Stimulated activated effector memory CD8-positive, alpha-beta T cell treated with anti-CD3 and anti-CD28 coated beads, Interleukin-12 subunit alpha, Interleukin-12 subunit beta, amount 100 ng/mL, for 72 hours (primary cell): ENCODE measurements around the gene FYCO1.

Source experiments
- ATAC-seq: fragments of 150-1000 bp; cut with Tn5 transposase; 2 replicates; pipeline ENCODE4 v1.10.0; 2021
- DNase-seq, 2 donors: peaks; one replicate each; pipeline ENCODE4 v3.0.0; 2021 to 2022; ENCODE audit warnings: low spot score in 2 of 2
- H3K27ac Mint-ChIP-seq: one replicate; pipeline ENCODE4 v1.8.0; 2022; ENCODE audit warnings: mild to moderate bottlenecking, mixed read lengths
- H3K36me3 Mint-ChIP-seq: one replicate; pipeline ENCODE4 v1.8.0; 2022; ENCODE audit warnings: mild to moderate bottlenecking, mixed read lengths
- H3K4me1 Mint-ChIP-seq: one replicate; pipeline ENCODE4 v1.8.0; 2022; ENCODE audit warnings: mixed read lengths
- H3K4me3 Mint-ChIP-seq: one replicate; pipeline ENCODE4 v1.8.0; 2022; ENCODE audit warnings: mild to moderate bottlenecking, mixed read lengths
- H3K9me3 Mint-ChIP-seq: one replicate; pipeline ENCODE4 v1.8.0; 2022; ENCODE audit warnings: mixed read lengths

The FYCO1 gene

DNA sequence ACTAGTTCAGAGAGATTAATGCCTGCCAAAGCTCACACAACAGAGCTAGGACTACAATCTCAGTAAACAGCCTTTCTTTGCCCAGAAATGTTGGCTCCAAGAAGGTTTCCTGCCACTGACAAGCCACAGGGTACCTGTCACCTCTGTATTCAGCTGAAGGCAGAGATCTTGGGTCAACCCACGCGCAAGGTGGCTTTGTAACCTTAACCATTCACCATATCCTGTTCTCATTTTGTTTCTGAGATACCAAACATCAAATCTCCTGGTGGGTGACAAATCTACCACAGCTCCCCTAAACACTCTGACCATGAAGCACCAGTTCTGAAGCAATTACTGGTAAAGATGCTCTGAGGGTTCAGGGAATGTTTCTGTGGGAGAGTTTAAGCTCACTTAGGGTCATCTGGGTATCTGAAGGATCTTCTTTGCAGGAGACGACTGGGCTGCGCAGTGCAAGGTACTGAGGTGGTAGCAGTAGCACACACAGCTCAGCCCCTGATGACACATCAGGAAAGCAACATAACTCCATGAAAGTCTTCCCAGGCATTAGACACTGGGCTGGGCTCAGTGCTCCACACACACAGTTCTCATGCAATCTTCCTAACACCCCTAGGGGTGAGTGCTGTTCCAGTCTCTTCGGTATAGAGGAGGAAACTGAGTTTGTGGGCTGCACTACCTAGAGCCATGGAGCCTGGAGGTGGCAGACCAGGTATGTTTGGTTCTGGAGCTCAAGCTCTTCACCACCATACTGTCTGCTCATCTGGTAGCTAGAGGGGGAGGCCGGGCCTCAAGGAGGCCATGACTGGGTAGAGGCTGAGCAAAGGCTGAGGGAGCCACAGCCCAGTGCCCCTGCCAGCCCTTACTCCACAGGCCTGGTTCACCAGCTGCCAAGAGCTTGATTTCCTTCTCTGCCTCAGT, 44.7 kb downstream of the FYCO1 start:
- DNase-seq: no peak
- H3K4me3 Mint-ChIP-seq: peak overlapping the region; percentile 80

GRCh38 chr3:45950131-45950530, 45.5 kb downstream of the FYCO1 start:
- Mint-ChIP-seq H3K36me3 (peaks cover 100% of the 10 kb centered on the region), H3K4me3 (peak overlapping the region; percentile 80), H3K27ac (peak overlapping the region; percentile 93), H3K9me3 (no peaks in the 10 kb centered on the region), H3K4me1 (peaks cover 100% of the 10 kb centered on the region)
- ATAC-seq (no peak), DNase-seq (no peak)

More for the DNA sequence above, 44.7 kb downstream of the FYCO1 start:
- ATAC-seq: peak; percentile 83
- Mint-ChIP-seq H3K36me3 (peaks cover 100% of the 10 kb centered on the region), H3K9me3 (no peaks in the 10 kb centered on the region), H3K4me1 (peaks cover 99% of the 10 kb centered on the region), H3K27ac (peak overlapping the region; percentile 93)

GRCh38 chr3:45949432-45949831, 46.2 kb downstream of the FYCO1 start:
- H3K9me3 Mint-ChIP-seq: no peaks in the 10 kb centered on the region
- peak overlapping the region; percentile 93 for H3K27ac Mint-ChIP-seq
- H3K4me3 Mint-ChIP-seq: peak overlapping the region; percentile 80
- ATAC-seq (no peak), DNase-seq (no peak)
- peaks cover 100% of the 10 kb centered on the region for H3K36me3 Mint-ChIP-seq
- H3K4me1 Mint-ChIP-seq: peaks cover 99% of the 10 kb centered on the region

DNA sequence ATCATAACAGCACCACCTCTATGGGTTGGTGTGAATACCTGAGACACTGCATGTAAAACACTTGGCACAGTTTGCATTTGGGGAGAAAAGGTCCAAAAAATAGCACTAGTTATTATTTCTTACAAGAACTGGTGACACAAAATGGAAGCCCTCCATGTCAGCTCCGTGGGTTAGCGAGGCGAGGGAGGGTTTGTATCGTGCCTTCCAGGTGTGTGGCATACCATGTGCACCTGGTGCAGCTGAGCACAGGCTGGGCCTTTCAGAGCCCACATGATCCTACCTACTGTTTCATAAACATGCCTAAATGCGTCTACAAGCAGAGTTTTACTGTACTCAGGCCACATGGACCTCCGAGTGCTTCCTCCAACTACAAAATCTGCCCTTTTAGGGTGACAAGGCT, 46.7 kb downstream of the FYCO1 start:
- Mint-ChIP-seq H3K27ac (peak overlapping the region; percentile 93), H3K4me1 (peaks cover 95% of the 10 kb centered on the region), H3K4me3 (peak overlapping the region; percentile 80), H3K36me3 (peaks cover 100% of the 10 kb centered on the region), H3K9me3 (no peaks in the 10 kb centered on the region)
- ATAC-seq (no peak), DNase-seq (no peak)

GRCh38 chr3:45948311-45948781, 47.3 kb downstream of the FYCO1 start:
- no peak for DNase-seq
- peak overlapping the region; percentile 80 for H3K4me3 Mint-ChIP-seq
- H3K27ac Mint-ChIP-seq: peak overlapping the region; percentile 93
- peaks cover 95% of the 10 kb centered on the region for H3K4me1 Mint-ChIP-seq
- H3K36me3 Mint-ChIP-seq: peaks cover 100% of the 10 kb centered on the region
- ATAC-seq: peak; percentile 25
- no peaks in the 10 kb centered on the region for H3K9me3 Mint-ChIP-seq

DNA sequence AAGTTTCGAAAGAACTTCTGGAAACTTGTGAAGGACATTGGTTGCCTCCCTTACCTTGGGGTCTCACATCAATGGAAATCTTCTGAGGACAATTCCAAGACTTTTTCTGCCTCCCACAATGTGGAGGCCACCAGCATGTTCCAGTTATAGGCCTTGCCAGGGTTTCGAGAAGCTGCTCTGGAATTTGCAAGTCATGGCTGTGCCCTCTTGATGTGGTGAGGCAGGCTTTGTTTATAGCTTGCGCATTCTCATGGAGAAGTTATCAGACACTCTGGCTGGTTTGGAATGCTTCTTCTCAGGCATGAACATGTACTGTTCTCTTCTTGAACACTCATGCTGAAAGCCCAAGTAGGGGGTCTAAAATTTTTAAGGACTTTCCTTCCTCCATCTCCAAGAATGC, 48.3 kb downstream of the FYCO1 start:
- DNase-seq (no peak), ATAC-seq (no peak)
- H3K27ac Mint-ChIP-seq: peak overlapping the region; percentile 93
- H3K36me3 Mint-ChIP-seq: peaks cover 97% of the 10 kb centered on the region
- no peaks in the 10 kb centered on the region for H3K9me3 Mint-ChIP-seq
- H3K4me1 Mint-ChIP-seq: peaks cover 95% of the 10 kb centered on the region
- H3K4me3 Mint-ChIP-seq: peak overlapping the region; percentile 80

GRCh38 chr3:45946875-45947274, 48.7 kb downstream of the FYCO1 start:
- H3K4me1 Mint-ChIP-seq: peaks cover 95% of the 10 kb centered on the region
- H3K36me3 Mint-ChIP-seq: peaks cover 97% of the 10 kb centered on the region
- DNase-seq (no peak), ATAC-seq (peak; percentile 61)
- H3K27ac Mint-ChIP-seq: peak overlapping the region; percentile 93
- peak overlapping the region; percentile 80 for H3K4me3 Mint-ChIP-seq
- no peaks in the 10 kb centered on the region for H3K9me3 Mint-ChIP-seq

DNA sequence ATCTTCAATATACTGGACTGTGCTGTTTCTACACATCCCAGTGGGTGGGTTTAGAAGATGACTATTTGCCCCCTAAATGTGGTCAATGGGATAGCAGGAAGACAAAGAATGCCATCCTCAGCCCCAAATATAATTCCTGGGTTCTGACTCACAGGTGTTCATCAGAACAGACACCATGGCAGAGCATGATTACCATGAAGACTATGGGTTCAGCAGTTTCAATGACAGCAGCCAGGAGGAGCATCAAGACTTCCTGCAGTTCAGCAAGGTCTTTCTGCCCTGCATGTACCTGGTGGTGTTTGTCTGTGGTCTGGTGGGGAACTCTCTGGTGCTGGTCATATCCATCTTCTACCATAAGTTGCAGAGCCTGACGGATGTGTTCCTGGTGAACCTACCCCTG, 49.3 kb downstream of the FYCO1 start:
- H3K36me3 Mint-ChIP-seq: peaks cover 93% of the 10 kb centered on the region

DNA sequence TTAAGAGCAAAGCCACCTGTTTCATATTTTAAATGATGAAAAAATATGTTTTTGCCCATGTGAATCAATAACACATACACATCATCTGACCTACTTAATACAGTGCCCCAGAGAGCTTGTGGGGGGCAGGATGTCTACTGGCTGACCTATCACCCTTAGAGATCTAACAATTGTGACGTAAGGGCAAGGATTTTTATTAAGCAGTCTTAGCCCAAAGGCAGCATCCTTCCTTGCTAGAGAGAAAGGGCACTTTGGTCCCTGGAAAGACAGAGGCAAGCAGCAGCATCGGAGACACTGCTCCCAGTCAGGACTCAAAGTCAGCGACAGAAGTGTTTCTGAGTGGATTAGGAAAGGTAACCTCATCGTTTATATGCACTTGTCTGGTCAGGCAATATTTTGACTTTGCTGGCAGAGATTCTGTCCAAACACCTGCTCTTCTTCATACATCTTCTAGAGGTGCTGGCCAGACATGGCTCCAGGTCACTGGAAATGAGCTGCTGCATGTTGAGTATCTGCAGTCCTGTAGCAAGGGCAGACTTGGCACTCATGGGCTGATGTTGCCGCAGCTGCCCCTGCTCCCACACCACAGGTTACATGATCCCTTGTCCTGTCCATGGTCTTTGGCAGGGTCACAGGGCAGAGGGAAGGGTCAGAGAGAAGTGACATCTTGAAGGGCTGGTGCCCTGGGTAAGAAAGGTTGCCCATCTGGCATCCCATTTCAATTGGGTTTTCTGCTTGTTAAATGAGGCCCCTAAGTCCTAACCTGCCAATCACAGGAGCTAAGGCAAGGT, 50.6 kb downstream of the FYCO1 start:
- H3K4me1 Mint-ChIP-seq: peaks cover 90% of the 10 kb centered on the region
- no peaks in the 10 kb centered on the region for H3K9me3 Mint-ChIP-seq
- peak overlapping the region; percentile 93 for H3K27ac Mint-ChIP-seq
- peaks cover 93% of the 10 kb centered on the region for H3K36me3 Mint-ChIP-seq
- no peak for ATAC-seq
- peak overlapping the region; percentile 80 for H3K4me3 Mint-ChIP-seq
- no peak for DNase-seq

More for the DNA sequence above, 49.3 kb downstream of the FYCO1 start:
- Mint-ChIP-seq H3K4me1 (peaks cover 91% of the 10 kb centered on the region), H3K27ac (peak overlapping the region; percentile 93), H3K4me3 (peak overlapping the region; percentile 80), H3K9me3 (no peaks in the 10 kb centered on the region)
- ATAC-seq (peak; percentile 42), DNase-seq (no peak)

GRCh38 chr3:45943207-45943846, 52.3 kb downstream of the FYCO1 start, which contains the start of gene CXCR6:
Gene CXCR6, plus strand, starts transcription at chr3:45943464. Its CDS starts 3,018 bp downstream, at chr3:45946482.
- H3K4me3 Mint-ChIP-seq: peak within 1 kb of the TSS; percentile 80
- ATAC-seq: peak; percentile 77
- DNase-seq: no peak
- H3K4me1 Mint-ChIP-seq: peaks cover 90% of the 10 kb centered on the region
- peaks cover 89% of the 10 kb centered on the region for H3K36me3 Mint-ChIP-seq
- H3K27ac Mint-ChIP-seq: peak within 1 kb of the TSS; percentile 93
- H3K9me3 Mint-ChIP-seq: no peaks in the 10 kb centered on the region

DNA sequence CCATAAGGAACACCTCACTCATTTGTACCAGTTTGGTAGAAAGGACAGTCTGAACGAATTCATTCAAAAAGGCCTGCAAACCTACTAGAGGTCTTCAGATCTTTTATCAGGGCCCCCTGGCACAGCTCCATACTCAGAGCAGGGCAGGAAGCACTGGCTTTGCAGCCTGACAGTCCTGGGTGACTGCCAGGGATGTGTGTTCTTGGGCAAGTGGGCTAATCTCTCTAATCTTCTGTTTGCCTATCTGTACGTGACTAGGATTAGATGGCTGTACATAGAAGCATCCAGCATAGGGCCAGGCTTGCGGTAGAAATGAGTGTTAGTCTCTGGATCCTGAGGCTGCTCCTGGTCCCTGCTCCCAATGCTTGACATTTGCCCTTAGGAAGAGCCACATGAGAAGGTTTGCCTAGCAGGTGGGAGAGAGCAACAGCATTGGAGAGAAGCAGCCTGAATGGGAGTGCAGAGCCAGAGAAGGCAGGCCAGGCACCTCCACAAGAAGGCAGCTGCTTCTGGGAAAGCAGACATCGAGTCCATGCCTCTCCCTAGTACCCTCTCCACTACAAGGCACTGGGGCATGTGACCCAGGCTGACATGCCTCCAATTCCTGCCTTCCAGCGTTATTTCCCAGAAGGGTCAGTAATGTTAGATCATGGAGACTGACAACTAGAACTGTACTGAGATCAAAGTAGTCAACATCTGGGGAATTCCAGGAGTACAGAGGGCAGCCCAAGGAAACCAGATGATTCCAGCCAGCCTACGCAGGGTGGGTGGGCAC, 53.4 kb downstream of the FYCO1 start:
- no peak for DNase-seq
- ATAC-seq: no peak
- Mint-ChIP-seq H3K36me3 (peaks cover 89% of the 10 kb centered on the region), H3K27ac (peak overlapping the region; percentile 93), H3K4me1 (peaks cover 86% of the 10 kb centered on the region), H3K4me3 (peak overlapping the region; percentile 80), H3K9me3 (no peaks in the 10 kb centered on the region)

DNA sequence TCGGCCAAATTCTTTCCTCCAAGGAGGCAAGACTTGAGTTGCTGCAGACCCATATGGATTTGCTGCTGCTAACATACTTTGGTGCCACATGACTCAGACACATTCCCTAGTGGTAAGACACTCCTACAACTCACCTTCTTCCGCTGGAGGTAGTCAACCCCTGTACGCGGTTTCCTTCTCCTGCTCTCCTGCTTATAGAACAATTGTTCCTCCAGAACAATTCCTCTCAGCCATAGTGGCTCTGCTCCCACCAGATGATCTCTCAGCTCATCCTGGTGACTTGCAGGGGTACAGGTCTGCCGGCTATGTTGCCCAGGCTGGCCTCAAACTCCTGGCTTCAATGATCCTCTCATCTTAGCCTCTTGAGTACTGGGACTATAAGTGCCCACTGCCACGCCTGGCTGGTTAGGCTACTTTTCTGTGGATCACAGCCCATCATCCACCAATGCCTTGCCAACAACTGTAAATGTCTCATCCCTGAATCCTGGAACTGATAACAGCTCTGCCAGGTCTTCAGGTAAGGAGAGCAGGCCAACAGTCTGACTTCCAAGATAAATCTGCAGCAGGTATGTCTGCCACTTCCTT, 54.8 kb downstream of the FYCO1 start:
- H3K4me1 Mint-ChIP-seq: peaks cover 73% of the 10 kb centered on the region

DNA sequence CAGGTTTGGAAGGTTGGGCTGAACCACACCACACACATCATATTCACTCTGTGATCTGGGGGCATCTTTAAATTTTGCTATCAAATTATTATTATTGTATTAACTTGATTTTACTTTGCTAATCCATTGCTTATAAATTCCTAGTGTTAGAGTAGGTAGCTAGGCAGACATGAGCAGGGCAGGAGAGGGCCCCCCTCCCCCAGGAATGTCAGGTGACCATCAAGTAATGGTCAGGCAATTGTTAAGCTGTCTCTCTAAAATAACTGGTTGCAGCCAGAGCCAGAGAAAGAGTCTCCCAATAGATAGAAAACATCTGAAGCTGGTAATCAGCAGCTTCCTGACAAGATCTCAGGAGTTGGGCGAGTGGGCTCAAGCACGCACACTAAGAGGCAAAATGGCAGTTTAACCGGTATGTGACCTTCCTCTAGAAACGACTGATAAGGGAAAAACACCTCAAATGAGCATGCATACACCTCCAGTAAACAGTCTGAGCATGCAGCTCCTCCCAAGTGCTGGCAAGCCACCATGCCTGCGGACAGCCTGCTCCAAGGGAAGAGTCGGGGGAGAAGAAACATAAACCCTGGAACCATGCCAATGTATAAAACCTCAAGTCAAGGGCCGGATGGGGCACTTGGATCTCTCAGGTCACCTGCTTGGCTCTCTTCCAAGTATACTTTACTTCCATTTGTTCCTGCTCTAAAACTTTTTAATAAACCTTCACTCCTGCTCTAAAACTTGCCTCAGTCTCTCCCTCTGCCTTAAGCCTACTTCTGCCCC, 55.4 kb downstream of the FYCO1 start:
- no peaks in the 10 kb centered on the region for H3K9me3 Mint-ChIP-seq
- no peak overlapping the region for H3K4me3 Mint-ChIP-seq
- peaks cover 70% of the 10 kb centered on the region for H3K4me1 Mint-ChIP-seq
- H3K27ac Mint-ChIP-seq: peak overlapping the region; percentile 65
- DNase-seq (no peak), ATAC-seq (no peak)
- peaks cover 89% of the 10 kb centered on the region for H3K36me3 Mint-ChIP-seq

More for the DNA sequence above, 54.8 kb downstream of the FYCO1 start:
- Mint-ChIP-seq H3K9me3 (no peaks in the 10 kb centered on the region), H3K4me3 (no peak overlapping the region), H3K36me3 (peaks cover 89% of the 10 kb centered on the region), H3K27ac (peak overlapping the region; percentile 65)
- no peak for DNase-seq
- ATAC-seq: no peak
